B cell (primary cell): ENCODE results near the gene BNIP5.

Experiments
- EZH2 ChIP-seq: IDR thresholded peaks from 2 replicates; pipeline ENCODE4 v1.6.1; 2012; ENCODE audit warnings: borderline replicate concordance, low read depth, mild to moderate bottlenecking, moderate library complexity, low read length; ENCODE audit not compliant: insufficient read depth, poor library complexity, severe bottlenecking
- TF ChIP-seq, protein P1 (sequence below): fragments of 200-600 bp; IDR thresholded peaks from one replicate; pipeline ENCODE4 v1.8.0; 2022; ENCODE audit warnings: antibody characterized with exemption, mild to moderate bottlenecking

DNA sequence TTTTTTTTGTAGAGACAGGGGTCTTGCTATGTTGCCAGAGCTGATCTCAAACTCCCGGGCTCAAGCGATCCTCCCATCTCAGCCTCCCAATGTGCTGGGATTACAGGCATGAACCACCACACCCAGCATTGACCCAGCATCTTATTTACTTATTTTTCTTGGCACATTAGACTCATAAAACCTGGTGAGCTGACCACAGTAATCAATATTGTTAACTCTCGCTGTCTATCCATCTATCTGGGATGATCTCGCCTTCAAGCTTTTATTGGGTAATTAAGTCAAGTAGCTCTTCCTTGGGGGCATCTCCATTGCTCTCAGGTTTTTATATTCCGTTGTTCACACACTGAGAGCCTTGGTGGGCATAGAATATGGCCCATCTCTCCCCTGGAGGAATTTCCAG is 49.8 kb downstream of the BNIP5 start:
- TF ChIP-seq EZH2: no peak
- TF ChIP-seq, protein P1, sequence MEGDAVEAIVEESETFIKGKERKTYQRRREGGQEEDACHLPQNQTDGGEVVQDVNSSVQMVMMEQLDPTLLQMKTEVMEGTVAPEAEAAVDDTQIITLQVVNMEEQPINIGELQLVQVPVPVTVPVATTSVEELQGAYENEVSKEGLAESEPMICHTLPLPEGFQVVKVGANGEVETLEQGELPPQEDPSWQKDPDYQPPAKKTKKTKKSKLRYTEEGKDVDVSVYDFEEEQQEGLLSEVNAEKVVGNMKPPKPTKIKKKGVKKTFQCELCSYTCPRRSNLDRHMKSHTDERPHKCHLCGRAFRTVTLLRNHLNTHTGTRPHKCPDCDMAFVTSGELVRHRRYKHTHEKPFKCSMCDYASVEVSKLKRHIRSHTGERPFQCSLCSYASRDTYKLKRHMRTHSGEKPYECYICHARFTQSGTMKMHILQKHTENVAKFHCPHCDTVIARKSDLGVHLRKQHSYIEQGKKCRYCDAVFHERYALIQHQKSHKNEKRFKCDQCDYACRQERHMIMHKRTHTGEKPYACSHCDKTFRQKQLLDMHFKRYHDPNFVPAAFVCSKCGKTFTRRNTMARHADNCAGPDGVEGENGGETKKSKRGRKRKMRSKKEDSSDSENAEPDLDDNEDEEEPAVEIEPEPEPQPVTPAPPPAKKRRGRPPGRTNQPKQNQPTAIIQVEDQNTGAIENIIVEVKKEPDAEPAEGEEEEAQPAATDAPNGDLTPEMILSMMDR: no peak
